Duodenal mucosa (tissue), 2 donors: ENCODE results near the gene HSF5.

ENCODE experiments used
- H3K27ac ChIP-seq: one replicate; pipeline ENCODE4 v1.7.0; 2013; ENCODE audit warnings: low read depth, low read length
- H3K27me3 ChIP-seq, 2 donors: one replicate each; pipeline ENCODE4 v1.7.0; 2013; ENCODE audit warnings: low read length in 2 of 2, control low read depth in 1 of 2; ENCODE audit not compliant: insufficient read depth in 2 of 2, control insufficient read depth in 1 of 2
- H3K36me3 ChIP-seq, 2 donors: one replicate each; pipeline ENCODE4 v1.7.0; 2013; ENCODE audit warnings: low read length in 2 of 2, control low read depth in 1 of 2; ENCODE audit not compliant: insufficient read depth in 2 of 2, control insufficient read depth in 1 of 2
- H3K4me1 ChIP-seq, 2 donors: one replicate each; pipeline ENCODE4 v1.7.0; 2013; ENCODE audit warnings: low read length in 2 of 2, control low read depth in 1 of 2; ENCODE audit not compliant: insufficient read depth in 2 of 2, control insufficient read depth in 1 of 2
- H3K4me3 ChIP-seq, 2 donors: one replicate each; pipeline ENCODE4 v1.7.0; 2013; ENCODE audit warnings: low read length in 2 of 2, low read depth in 1 of 2
- H3K9ac ChIP-seq, 2 donors: one replicate each; pipeline ENCODE4 v1.7.0; 2013; ENCODE audit warnings: low read length in 2 of 2, low read depth in 1 of 2
- H3K9me3 ChIP-seq, 2 donors: one replicate each; pipeline ENCODE4 v1.7.0; 2013; ENCODE audit warnings: low read length in 2 of 2, control low read depth in 1 of 2; ENCODE audit not compliant: control insufficient read depth in 1 of 2

Gene HSF5

GRCh38 chr17:58517378-58517927 is 29.2 kb upstream of the HSF5 start:
- peak overlapping the region; percentile 71 to 82 for H3K4me3 ChIP-seq
- peak overlapping the region; percentile 95 for H3K27ac ChIP-seq
- H3K36me3 ChIP-seq, result peaks cover under 1 to 3% of the 10 kb centered on the region in 2 donors
- no peaks in the 10 kb centered on the region for H3K9me3 ChIP-seq
- H3K4me1 ChIP-seq, result peaks cover 37 to 46% of the 10 kb centered on the region in 2 donors
- H3K27me3 ChIP-seq, result no peaks in the 10 kb centered on the region
- peak overlapping the region; percentile 89 to 97 for H3K9ac ChIP-seq

GRCh38 chr17:58516644-58517377 is 28.6 kb upstream of the HSF5 start:
- Histone ChIP-seq H3K9me3 (no peaks in the 10 kb centered on the region), H3K4me1 (peaks cover 37 to 46% of the 10 kb centered on the region in 2 donors), H3K9ac (peak overlapping the region; percentile 89 to 97), H3K27me3 (no peaks in the 10 kb centered on the region), H3K36me3 (peaks cover 3 to 7% of the 10 kb centered on the region in 2 donors), H3K4me3 (peak overlapping the region; percentile 71 to 82), H3K27ac (peak overlapping the region; percentile 95)

GRCh38 chr17:58515286-58515685 is 27.1 kb upstream of the HSF5 start:
- peaks cover 12 to 22% of the 10 kb centered on the region in 2 donors for H3K36me3 ChIP-seq
- H3K27me3 ChIP-seq, result no peaks in the 10 kb centered on the region
- H3K4me1 ChIP-seq, result peaks cover 37 to 45% of the 10 kb centered on the region in 2 donors
- peak overlapping the region; percentile 57 for H3K27ac ChIP-seq
- H3K9ac ChIP-seq, result peak overlapping the region; percentile 61 to 97
- H3K4me3 ChIP-seq, result peak overlapping the region; percentile 71 to 82
- H3K9me3 ChIP-seq, result no peaks in the 10 kb centered on the region

GRCh38 chr17:58514770-58515157 is 26.6 kb upstream of the HSF5 start:
- H3K4me1 ChIP-seq, result peaks cover 37 to 40% of the 10 kb centered on the region in 2 donors
- peaks cover 17 to 27% of the 10 kb centered on the region in 2 donors for H3K36me3 ChIP-seq
- no peaks in the 10 kb centered on the region for H3K9me3 ChIP-seq
- peak overlapping the region; percentile 61 to 67 for H3K9ac ChIP-seq
- peak overlapping the region; percentile 57 for H3K27ac ChIP-seq
- H3K4me3 ChIP-seq, result peak overlapping the region; percentile 71 to 82
- no peaks in the 10 kb centered on the region for H3K27me3 ChIP-seq

- H3K9ac ChIP-seq, result peak within 1 kb of the TSS; percentile 64 to 97
- no peaks in the 10 kb centered on the region for H3K27me3 ChIP-seq
- H3K4me3 ChIP-seq, result peak within 1 kb of the TSS; percentile 71 to 82
- peak within 1 kb of the TSS; percentile 57 for H3K27ac ChIP-seq
- H3K36me3 ChIP-seq, result peaks cover 21 to 32% of the 10 kb centered on the region in 2 donors
- H3K9me3 ChIP-seq, result no peaks in the 10 kb centered on the region
- H3K4me1 ChIP-seq, result peaks cover 37 to 40% of the 10 kb centered on the region in 2 donors
Measured at GRCh38 chr17:58513965-58514769, 26.0 kb upstream of the HSF5 start, which contains the start of gene MTMR4. Gene MTMR4, minus strand, starts transcription at chr17:58514638. Its CDS starts 231 bp downstream, at chr17:58514407.

- Histone ChIP-seq H3K4me1 (peaks cover 33 to 40% of the 10 kb centered on the region in 2 donors), H3K9ac (peak overlapping the region; percentile 64 to 67), H3K27ac (no peak overlapping the region), H3K4me3 (peak overlapping the region; percentile 71 to 82), H3K9me3 (no peaks in the 10 kb centered on the region), H3K27me3 (no peaks in the 10 kb centered on the region), H3K36me3 (peaks cover 28 to 40% of the 10 kb centered on the region in 2 donors)
Measured at GRCh38 chr17:58513267-58513964, 25.2 kb upstream of the HSF5 start.

GRCh38 chr17:58510075-58510474 is 21.9 kb upstream of the HSF5 start:
- H3K36me3 ChIP-seq, result peaks cover 48 to 73% of the 10 kb centered on the region in 2 donors
- H3K9me3 ChIP-seq, result no peaks in the 10 kb centered on the region
- no peak overlapping the region for H3K9ac ChIP-seq
- H3K27me3 ChIP-seq, result no peaks in the 10 kb centered on the region
- H3K4me1 ChIP-seq, result peaks cover 17% of the 10 kb centered on the region in 2 donors
- no peak overlapping the region for H3K4me3 ChIP-seq
- H3K27ac ChIP-seq, result no peak overlapping the region

GRCh38 chr17:58508341-58509067 is 20.3 kb upstream of the HSF5 start:
- Histone ChIP-seq H3K36me3 (peaks cover 56 to 89% of the 10 kb centered on the region in 2 donors), H3K27me3 (no peaks in the 10 kb centered on the region), H3K27ac (no peak overlapping the region), H3K9me3 (no peaks in the 10 kb centered on the region), H3K9ac (no peak overlapping the region), H3K4me1 (peaks cover 8 to 13% of the 10 kb centered on the region in 2 donors), H3K4me3 (no peak overlapping the region)

GRCh38 chr17:58507123-58507634 is 19.0 kb upstream of the HSF5 start:
- Histone ChIP-seq H3K9me3 (no peaks in the 10 kb centered on the region), H3K36me3 (peaks cover 53 to 95% of the 10 kb centered on the region in 2 donors), H3K27ac (no peak overlapping the region), H3K4me3 (no peak overlapping the region), H3K9ac (no peak overlapping the region), H3K27me3 (no peaks in the 10 kb centered on the region), H3K4me1 (peaks cover 0 to 8% of the 10 kb centered on the region in 2 donors)
